ENCODE data around the gene IQGAP2.

The IQGAP2 gene

DNA sequence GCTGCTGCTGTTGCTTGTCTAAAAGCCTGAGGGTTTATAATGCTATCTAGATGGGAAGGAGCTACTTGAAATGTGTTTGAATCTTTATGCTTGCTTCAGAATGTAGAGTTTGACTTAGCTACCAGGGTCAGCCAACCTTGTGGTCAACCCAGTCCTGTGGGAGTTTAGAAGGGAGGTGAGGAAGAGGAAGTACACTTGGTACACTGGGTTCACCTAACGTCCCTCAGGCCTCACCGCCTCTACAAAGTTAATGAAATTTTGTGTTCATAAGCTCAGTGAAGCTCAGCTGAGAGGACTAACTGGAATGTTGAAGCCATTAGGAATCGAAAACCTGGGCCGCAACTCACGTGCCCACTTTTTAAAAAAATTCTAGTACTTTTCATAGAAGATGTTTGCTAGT, 10.7 kb downstream of the IQGAP2 start:
- no peak overlapping the region for H3K4me3 ChIP-seq (ENCODE audit: low read depth, low read length)
- TF ChIP-seq, protein P1, sequence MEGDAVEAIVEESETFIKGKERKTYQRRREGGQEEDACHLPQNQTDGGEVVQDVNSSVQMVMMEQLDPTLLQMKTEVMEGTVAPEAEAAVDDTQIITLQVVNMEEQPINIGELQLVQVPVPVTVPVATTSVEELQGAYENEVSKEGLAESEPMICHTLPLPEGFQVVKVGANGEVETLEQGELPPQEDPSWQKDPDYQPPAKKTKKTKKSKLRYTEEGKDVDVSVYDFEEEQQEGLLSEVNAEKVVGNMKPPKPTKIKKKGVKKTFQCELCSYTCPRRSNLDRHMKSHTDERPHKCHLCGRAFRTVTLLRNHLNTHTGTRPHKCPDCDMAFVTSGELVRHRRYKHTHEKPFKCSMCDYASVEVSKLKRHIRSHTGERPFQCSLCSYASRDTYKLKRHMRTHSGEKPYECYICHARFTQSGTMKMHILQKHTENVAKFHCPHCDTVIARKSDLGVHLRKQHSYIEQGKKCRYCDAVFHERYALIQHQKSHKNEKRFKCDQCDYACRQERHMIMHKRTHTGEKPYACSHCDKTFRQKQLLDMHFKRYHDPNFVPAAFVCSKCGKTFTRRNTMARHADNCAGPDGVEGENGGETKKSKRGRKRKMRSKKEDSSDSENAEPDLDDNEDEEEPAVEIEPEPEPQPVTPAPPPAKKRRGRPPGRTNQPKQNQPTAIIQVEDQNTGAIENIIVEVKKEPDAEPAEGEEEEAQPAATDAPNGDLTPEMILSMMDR (conservative IDR thresholded peaks at IDR 0.05; ENCODE audit: low read depth, low read length) = no peak
- no peak for DNase-seq (ENCODE audit: low read depth)

DNA sequence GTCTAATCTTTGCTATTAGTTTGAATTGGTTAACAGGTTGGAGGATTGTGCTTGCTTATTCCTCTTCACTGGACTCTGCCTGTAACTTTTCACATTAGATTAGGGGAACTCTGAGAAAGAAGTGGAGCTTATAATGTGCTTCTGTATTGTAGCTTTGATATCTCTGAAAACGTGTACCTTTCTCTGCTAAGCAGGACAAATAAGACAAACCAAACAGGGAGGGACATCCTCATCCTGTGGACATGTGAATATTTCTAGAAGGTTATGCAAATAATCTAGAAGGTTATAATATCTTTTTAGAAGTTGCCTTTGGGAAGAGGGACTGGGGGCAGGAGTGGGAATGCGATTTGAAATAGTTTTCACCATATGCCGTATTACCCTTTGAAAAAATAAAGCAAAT, 11.7 kb downstream of the IQGAP2 start:
- no peak overlapping the region for H3K4me3 ChIP-seq (ENCODE audit: low read depth, low read length)
- no peak for DNase-seq (ENCODE audit: low read depth)
- TF ChIP-seq, protein P1 (conservative IDR thresholded peaks at IDR 0.05; ENCODE audit: low read depth, low read length) = no peak

DNA sequence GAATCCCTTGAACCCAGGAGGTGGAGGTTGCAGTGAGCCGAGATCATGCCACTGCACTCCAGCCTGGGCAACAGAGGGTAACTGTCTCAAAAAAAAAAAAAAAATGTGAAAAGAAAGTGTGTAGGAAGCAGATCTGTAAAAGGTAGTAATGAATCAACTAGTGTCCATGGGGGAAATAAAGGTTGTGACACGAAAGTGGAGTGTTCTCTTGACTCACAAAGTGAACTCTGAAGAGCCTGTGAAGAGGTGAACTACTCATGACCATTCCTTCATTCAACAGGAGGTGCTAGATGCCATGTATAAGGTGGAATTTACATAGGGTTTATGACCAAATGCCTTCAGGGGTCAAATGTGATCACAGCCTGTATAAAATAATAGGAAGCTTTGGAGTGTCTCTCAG, 12.8 kb downstream of the IQGAP2 start:
- TF ChIP-seq, protein P1 (conservative IDR thresholded peaks at IDR 0.05; ENCODE audit: low read depth, low read length) = no peak
- DNase-seq (ENCODE audit: low read depth) = no peak
- no peak overlapping the region for H3K4me3 ChIP-seq (ENCODE audit: low read depth, low read length)

DNA sequence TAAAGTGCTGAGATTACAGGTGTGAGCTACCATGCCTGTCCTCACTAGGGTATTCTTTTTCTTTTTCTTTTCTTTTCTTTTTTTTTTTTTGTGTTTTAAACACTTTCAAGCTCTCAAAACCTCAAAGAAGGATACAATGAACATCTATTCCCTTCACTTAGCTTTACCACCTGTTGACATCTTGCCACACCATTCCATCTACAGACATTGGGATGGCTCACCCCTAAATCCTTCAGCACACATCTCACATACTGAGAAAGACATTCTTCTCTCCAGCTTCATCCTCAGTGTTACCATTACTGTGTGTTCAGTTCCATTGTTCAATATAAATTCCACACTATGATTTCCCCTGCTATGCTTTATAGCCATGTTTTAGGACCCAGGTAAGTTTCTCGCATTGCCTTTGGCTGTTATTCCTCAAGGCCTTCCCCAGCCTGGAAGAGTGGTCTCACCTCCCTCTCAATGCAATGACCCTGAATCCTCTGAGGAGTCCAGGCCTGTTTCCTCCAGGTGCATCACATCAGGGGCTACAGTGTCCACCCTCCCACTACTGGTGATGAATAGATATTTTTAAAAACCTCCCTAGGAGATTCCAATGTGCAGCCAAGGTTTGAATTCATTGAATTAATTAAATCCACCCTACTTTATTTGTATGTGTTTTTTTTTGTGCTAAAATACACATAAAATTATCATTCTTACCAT, 16.7 kb downstream of the IQGAP2 start:
- H3K4me3 ChIP-seq (ENCODE audit: low read depth, low read length) = no peak overlapping the region
- DNase-seq (ENCODE audit: low read depth) = no peak
- TF ChIP-seq, protein P1 (conservative IDR thresholded peaks at IDR 0.05; ENCODE audit: low read depth, low read length) = no peak

DNA sequence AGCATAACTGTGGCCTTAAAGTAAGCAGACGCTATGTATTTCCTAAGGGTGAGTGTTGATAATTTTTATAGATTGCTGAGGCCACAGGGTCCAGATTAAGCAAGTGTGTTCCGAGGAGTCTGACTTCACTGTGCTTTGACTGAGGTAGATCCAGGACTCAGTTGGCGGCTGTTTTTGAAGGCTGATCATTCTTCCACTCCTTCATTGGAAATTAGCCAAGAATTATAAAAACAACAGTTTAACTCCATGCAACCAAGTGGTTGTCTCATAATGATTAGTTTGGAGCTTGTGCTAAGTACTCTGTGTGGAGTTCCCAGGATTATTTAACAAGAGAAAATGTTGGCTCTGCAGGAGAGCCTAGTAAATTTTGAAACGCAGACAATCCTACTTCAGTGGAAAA, 19.1 kb downstream of the IQGAP2 start:
- H3K4me3 ChIP-seq (ENCODE audit: low read depth, low read length) = no peak overlapping the region
- TF ChIP-seq, protein P1 (conservative IDR thresholded peaks at IDR 0.05; ENCODE audit: low read depth, low read length) = no peak
- peak; percentile 49 for DNase-seq (ENCODE audit: low read depth)

DNA sequence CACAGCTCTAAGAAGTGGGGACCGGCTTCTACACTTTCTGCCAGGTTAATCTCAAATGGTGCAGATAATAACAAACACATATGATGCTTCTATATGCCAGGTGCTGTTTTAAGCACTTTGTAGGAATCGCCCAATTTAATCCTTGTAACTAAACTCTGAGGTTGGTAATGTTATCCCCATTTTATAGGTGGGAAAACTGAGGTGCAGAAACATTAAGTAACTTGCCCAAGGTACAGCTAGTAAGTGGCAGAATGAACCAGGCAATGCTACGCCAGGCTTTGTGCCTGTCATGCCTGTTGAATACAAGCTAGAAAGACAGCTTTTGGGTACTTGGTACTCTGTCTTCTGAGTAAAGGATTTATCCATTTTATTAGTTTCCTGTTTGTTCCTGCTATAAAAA, 19.7 kb downstream of the IQGAP2 start:
- no peak overlapping the region for H3K4me3 ChIP-seq (ENCODE audit: low read depth, low read length)
- TF ChIP-seq, protein P1 (conservative IDR thresholded peaks at IDR 0.05; ENCODE audit: low read depth, low read length) = no peak
- no peak for DNase-seq (ENCODE audit: low read depth)

DNA sequence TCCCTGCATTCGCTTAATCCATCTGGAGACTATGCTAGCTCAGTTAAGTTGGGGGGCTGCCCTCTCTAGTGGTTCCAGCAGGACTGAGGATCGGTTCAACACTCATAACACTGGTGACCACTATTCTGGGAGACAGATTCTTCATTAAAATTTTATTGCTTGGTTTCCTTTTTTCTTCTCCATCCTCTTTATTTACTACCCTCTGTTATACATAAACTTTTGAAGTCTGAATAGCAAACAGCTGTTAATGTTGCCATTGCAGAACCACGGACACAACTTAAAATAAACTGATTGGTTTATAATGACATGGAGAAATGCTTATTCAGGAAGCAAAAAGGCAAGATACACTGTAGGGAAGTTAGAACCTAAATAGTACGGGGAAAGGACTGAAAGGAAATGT, 22.1 kb downstream of the IQGAP2 start:
- TF ChIP-seq, protein P1 (conservative IDR thresholded peaks at IDR 0.05; ENCODE audit: low read depth, low read length) = no peak
- no peak for DNase-seq (ENCODE audit: low read depth)
- no peak overlapping the region for H3K4me3 ChIP-seq (ENCODE audit: low read depth, low read length)
